ENCODE results near the gene PRR30.
"Not testable (repeated sequence)": the region's sequence is repeated elsewhere in the genome, so short reads cannot be mapped to it uniquely, and the experiment has no call there.

PRR30 gene

DNA sequence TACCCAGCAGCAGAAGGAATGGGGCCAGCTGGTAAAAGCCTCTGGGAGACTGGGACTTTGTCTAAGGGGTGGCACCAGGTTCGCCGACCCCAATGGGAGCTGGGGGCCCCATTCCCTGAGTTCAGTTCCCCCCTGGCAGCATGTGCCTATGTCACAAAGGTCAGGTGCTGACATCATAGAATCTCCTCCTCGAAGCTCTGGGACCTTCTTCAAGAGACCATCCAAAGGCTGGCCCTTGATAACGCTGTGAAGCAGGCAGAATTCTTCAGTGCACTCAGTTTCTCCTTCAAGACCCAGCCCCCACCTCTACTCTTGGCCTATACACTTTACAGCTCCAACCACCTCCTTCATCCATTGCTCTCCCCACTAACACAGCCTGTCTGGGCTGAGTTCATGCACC, at the start of gene PRR30:
PRR30 (minus strand) TSS at position 101 of the 400 bp plus-strand sequence. CDS start 1,081 bp downstream, outside the sequence.
- no peak for DNase-seq

DNA sequence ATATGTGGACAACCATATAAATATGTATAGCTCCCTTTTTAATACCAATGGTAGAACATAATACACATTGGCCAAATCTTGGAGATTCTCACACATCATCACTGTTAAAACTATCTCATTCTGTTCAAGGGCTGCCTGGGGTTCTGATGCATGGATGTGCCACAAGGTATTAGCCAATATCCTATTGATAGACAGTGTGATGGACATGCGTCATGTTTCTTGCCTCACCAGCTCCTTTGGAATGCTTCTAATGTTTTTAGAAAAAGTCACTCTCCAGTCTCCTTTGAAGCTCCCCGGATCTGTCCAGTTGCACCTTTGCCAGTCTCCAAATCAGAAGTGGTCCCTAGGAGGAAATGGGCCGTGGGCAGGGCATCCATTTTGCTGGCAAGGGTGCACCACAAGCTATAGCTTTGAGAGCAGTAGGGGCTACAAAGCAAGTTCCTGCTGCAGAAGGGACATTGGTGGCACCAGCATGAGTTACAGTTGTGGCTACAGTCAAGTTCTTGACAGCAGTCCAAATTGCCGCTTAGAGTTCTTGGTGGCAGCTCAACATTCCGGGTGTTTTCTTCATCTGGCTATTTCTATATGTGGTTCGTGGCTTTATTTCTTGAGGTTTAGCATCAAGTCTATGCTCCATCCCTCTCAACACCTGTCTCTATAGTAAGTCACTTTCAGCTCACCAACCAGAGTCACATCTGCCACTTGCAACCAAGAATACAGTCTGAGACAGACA, 47.6 kb upstream of the PRR30 start:
- peak; percentile 83 for DNase-seq

DNA sequence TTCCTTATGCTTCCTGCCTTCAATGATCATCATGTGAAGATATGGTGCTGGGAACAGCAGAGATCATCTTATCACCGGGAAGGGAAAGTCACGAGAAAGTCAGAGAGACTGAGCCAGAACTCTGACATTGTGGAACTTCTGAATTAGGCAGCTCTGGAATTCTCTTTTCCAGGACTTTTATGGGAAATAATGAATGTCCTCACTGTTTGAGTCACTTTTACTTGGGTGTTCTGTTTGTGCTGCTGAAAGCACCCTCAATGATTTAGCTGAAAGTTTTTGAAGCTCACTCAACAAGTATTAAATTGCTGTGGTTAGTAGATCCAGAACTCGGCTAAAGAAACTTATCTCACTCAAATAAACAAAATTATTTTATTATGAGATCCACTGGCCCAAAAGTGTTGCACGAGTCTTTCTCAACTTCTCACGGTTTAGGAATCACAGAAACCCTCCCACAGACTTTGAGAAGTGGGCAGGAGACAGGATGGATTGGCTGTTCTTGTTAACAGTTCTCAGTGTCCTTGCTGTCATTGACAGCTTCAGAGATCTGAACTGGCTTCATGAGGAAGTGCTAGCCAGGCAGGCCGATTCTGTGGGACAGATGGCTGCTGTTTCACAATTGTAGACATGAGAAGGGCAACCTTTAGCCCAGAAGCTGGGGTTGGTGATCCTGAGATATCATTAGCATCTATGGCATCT, 46.3 kb upstream of the PRR30 start:
- DNase-seq: peak; percentile 76

DNA sequence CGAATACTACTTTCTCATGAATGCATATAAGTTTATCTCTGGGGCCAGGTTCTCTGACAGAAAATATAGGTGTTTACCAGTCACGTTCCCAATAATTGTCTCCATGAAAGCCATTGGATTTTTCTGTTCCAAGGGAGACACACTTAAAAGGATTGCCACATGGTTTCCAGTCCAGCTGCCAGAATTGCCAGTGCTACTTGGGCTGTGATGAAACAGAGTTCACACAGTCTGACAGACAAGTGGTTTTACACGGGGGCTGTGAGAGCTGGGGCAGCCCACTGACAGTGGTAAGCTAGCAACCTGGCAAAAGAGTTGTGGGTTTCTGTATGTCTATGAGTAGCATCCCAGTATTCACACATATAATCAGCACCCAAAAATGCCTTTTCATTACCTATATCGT, 44.9 kb upstream of the PRR30 start:
- no peak for DNase-seq

DNA sequence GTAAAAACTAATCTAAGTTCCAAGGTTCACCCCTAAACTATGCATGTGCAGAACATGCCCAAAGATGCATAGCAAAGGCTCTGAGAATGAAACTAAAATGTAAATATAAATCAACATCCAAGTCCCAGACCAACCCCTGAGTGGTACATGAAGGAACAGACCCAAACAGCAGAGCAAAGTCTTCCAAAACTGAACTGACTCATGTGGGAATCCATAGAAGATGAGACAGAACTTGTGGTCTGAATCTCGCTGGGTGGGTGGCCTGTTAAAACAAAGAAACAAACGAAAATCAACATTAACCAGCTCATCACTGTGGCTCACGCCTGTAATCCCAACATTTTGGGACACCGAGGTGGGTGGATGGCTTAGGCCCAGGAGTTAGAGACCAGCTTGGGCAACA, 43.1 kb upstream of the PRR30 start:
- DNase-seq: no peak

DNA sequence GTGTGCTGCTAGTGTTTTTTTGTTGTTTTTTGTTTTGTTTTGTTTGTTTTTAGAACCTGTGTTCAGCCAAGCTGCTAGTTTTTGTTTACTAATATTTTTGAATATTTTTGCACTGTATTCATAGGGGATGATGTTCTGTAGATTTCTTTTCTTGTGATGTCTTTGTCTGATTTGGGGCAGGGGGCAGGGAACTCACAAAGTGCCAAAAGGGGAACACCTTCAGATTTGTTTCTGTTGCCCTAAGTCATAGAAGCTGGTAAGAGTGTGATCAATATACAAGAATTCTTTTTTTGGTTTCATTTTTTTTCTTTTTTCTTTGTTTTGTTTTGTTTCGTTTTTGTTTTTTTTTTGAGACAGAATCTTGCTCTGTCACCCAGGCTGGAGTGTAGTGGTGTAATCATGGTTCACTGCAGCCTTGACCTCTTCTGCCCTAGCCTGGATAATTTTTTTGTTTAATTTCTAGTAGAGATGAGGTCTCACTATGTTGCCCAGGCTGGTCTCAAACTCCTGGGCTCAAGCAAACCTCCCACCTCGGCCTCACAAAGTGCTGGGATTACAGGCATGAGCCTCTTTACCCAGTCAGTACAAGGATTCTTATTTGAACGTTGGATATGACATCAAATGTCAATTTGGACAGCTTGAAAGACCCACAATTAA, 40.3 kb upstream of the PRR30 start:
- DNase-seq: no peak

DNA sequence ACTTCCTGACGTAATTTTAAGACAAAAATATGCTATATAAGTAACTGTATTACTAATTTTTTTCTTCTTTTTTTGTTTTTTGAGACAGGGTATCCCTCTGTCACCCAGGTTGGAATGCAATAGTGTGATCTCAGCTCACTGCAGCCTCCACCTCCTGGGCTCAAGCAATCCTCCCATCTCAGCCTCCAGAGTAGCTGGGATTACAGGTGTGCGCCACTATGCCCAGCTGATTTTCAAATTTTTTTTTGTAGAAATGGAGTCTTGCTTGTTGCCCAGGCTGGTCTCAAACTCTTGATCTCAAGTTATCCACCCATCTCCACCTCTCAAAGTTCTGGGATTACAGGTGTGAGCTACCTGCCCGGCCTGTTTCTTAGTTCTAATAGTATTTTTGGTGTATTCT, 39.3 kb upstream of the PRR30 start:
- DNase-seq: no peak

DNA sequence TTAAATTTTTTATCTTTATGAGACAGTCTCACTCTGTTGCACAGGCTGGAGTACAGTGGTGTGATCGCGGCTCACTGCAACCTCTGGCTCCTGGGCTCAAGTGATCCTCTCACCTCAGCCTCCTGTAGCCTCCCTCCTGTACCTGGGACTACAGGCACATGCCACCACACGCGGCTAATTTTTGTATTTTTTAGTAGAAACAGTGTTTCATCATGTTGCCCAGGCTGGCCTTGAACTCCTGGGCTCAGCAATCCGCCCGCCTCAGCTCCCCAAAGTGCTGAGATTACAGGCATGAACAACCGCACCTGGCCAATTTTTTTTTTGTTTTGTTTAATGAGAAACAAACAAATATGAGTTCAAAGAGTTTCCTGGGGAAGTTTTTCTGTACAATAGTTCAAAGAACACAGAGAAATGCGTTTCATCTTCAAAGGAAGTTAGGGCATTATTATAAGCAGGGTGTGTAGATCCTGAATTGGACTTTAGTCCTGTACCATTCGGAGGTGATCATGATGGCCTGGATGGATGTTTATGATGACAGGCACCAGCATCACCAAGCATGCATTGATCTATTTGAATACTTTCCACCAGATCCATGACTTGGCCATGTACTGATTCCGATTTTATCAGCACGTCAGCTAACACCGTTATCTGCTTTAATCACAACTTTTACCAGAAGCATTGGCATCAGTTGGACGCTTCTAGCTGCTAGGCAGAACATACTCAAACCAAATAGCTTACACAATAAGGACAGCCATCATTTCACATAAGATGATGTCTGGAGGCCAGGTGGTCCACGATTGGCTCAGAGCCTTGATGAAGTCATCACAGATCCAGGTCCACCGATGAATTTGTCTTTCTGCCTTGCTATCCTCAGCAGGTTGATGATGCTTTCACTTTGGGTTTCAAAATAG, 38.5 kb upstream of the PRR30 start:
- no peak for DNase-seq

DNA sequence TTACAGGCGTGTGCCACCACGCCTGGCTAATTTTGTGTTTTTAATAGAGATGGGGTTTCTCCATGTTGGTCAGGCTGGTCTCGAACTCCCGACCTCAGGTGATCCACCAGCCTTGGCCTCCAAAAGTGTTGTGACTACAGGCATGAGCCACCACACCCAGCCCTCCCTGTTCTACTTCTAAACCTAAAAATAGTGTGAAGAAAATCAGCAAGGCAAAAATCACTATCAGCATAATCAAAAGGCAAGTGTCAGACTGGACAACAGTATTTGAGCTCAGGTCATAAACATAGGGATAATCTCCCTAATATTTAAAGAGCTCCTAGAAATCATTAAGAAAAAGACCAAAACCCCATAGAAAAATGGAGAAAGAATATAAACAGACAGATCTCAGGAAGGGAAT, 36.6 kb upstream of the PRR30 start:
- DNase-seq: not testable (repeated sequence)

DNA sequence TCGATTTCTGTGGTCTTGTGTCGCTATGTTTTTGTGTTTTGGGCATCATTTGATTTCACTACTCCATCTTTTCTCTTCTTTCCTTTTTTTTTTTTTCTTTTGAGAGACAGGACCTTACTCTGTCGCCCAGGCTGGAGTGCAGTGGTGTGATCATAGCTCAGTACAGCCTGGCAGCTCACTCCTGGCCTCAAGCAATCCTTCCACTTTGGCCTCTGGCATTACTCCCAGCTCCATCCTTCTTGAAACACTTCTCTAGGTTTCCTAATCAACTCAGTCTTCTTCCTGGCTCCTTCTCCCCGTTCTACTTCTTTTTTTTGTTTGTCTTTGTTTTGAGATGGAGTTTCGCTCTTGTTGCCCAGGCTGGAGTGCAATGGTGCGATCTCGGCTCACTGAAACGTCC, 36.1 kb upstream of the PRR30 start:
- DNase-seq: no peak

DNA sequence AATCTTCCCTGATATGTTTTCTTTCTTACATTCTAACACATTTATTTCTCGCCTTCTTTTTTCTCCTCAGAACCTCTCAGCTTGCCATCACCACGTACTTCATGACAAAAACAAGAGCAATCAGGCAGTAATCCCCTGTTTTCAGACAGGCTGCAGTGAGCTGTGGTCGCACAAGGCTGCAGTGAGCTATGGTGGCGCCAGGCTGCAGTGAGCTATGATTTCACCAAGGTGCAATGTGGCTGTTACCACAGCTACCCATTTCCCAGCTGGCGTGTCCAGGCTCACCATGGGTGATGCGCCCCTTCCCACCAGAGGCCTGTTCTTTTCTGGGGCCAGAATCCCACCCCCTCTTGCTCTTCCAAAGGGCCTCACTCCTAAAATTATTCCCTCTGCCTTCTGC, 35.4 kb upstream of the PRR30 start:
- no peak for DNase-seq

DNA sequence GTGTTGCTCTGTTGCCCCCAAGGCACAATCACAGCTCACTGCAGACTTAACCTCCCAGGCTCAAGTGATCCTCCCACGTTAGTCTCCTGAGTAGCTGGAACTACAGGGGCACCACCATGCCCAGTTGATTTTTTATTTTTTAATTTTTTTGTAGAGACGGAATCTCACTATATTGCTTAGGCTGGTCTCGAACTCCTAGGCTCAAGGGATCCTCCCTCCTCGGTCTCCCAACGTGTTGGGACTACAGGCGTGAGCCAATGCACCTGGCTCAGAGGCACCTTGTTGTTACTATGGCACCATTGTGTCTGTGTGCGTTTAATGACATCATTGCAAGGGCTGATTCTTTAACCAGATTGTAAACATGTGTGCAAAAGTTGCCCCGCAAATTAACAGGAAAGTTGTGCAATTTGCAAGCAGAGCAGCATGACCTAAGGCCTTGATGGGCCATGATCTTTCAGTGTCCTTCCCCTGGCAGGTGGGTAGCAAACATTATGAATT, 32.2 kb upstream of the PRR30 start:
- no peak for DNase-seq

DNA sequence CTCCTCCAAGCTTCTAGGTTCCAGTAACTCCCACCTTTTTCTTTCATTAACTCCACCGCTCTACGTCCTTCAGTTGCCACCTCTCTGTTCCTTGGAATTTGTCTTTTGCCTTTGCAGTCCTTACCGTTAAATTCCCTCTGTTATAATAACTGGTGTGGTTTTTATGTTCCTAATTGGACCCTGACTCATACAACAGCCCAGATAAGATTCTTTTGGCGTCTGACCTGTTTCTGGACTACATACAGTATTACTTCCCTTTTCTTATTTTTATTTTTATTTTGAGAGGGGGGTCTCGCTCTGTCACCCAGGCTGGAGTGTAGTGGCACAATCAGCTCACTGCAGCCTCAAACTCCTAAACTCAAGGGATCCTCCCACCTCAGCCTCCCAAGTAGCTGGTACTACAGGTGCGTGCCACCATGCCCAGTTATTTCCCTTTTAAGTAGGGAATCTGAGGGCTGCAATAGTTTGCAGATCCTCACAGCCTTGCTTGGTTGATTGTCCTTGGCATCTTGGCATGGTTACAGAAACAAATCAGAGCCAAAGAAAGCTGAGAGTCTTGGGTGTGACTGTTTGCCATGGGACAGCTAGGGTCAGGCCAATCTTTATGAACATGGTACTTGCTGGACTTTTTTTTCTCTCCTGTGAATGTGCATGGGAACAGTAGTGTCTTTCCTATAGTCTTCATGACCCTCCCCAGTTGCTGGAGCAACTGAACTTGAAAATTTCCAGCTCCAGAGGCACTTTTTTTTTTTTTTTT, 31.5 kb upstream of the PRR30 start:
- no peak for DNase-seq

DNA sequence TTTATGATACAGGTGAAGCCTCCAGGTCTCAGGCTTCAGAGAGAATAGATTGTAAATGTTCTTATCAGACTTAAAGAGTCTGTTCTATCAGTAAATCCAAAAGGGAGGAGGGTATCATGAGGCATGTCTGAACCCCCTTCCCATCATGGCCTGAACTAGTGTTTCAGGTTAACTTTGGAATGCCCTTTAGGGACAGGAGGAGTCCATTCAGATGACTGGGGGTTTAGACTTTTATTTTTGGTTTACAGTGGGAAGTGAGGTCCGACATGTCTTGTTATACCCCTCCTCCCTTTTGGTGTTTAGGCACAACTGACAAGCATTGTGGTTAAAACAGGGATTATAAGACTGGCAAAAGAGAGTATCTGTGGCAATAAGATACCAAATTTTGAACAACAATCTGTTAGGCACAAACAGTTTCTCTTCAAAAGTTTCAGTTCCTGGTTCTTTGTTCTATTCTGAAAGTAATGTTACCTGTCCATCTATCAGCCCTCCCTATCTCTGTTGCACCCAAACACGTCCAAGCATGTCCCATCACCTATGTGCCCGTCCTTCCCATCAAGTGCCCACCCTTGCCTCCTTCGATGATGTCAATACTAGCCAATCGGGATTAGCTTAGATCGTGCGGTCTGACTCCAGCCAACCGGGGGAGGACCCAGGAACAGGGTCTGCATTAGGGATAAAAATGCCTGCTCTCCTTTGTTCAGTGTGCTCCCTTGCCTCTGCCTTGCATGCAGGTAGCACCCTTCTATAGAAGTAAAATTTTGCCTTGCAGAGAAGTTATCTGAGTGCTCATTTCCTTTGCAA, 26.0 kb upstream of the PRR30 start:
- peak; percentile 70 for DNase-seq

DNA sequence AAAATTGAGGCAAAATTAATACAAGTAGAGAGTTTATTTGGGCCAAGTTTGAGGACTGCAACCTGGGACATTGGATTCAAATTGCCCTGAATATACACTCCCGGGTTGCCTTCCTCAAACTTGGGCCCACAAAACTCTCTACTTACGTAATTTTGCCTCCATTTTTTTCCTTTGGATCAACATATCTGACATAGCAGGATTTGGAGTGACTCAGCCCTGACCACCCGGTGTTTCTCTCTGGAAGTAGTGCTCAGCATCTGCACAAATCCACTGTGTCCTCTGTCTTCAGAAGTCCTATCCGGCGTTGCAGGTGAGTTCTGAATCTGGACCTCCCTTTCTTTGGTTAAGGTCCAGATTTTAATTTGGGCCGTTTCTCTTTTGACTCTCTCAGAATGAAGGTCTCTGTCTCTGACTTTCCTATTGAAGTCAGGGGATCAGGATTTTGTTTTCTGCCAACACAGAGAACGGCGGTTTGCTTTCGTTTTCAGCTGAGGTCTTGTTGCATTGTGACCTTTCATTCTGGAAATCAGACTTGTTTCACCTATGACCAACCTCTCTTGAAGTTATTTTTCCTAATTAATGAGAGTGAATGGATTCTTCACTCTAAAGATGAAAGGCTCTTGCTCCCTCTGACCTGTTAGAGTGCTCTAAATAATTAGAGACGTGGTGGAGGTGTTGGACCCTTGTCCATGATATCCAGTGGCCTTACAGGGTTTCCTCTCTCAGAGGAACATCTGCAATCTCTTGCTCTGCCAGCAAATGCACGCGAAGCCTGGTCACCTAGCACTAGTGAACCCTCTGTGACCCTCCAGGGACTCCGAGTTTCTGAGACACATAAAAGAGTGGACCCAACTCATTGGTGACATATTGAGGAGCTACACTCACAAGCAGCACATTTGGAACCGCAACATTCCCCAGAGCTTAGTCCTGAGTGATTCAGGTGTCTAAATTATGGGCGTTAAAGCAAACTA, 23.2 kb upstream of the PRR30 start:
- peak; percentile 86 for DNase-seq

DNA sequence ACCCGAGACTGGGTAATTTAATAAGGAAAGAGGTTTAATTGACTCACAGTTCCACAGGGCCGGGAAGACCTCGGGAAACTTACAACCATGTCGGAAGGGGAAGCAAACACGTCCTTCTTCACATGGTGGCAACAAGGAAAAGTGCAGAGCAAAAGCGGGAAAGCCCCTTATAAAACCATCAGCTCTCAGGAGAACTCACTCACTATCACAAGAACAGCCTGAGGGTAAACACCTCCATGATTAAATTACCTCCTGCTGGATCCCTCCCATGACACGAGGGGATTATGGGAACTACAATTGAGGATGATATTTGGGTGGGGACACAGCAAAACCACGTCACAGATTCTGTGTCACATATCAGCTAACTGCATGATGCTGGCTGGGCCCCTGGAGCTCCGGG, 21.0 kb upstream of the PRR30 start:
- DNase-seq: no peak

DNA sequence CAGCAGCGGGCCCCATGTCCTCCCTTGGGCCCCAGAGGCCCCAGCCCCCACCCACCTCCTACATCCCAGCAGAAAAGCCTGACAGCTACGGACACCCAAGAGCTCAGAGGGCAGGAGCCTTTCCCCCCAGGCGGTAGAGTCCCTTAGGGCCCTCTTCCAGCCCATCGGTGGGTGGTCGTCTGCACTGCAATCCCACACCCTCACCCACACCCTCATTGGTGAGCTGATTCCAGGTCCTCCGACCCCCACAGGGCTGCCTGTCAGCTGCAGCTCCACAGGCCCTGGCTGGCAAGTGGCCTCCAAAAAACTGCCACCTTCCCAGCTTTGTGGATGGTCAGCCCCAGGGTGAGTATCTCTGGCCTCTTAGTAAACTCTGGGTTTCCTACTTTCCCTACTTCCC, 20.1 kb upstream of the PRR30 start:
- no peak for DNase-seq

DNA sequence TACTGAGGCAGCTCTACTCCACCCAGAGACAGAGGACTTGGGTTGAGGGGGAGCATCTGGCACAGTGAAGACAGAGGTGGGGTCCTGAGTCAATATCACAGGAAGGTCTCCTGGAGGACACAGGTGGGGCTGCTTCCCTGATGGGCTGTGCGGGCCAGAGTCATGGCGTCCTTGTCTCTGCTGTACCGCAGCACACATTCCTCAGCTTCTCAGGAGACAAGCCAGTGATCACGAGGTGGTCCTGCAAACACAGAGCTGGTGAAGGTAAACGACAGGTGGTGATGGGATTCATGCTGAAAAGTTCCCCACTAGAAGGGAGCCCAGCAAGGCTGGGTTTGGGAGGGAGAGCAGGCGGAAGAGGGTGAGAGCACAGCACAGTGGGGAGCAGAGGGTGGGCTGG, 19.3 kb upstream of the PRR30 start:
- no peak for DNase-seq

DNA sequence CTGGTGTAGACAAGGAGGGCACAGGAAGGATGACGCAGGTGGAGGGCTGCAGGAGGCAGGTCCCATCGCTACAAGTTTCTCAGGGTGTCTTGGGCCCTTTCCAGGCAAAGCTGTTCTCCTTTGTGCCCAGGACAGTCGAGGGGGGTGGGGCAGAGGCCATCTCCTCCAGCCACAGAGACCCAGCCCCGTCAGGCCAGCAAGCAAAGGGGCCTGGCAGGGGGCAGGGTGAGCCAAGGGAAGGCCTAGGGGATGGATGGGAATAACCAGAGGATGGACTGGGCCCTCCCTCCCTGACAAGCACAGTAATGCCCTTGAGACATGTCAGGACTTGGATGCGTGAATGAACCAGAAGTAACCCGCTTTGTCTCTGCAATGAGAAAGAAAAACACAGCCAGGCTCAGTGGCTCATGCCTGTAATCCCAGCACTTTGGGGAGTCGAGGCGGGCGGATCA, 15.9 kb upstream of the PRR30 start:
- DNase-seq: no peak

DNA sequence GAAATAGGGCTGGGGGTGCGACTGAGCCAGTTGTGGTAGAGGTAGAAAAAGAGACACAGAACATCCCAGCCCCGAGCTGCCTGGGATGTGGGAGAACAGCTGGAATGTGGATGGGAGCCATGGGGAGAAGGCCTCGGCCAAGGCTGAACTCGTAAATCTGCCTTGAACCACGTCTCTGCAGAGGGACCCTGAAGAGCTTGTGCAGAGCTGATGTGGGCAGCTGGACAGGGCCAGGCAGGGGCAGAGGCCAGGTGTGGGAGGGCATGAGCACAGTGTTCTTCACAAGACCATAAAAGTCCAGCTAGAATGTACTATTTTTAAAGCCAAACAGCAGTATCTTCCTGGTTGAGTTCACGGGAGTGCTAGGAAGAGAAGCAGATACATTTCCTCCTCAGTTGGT, 15.3 kb upstream of the PRR30 start:
- no peak for DNase-seq

Measured in RPMI8226 (cell line).